Tracheal epithelial cell (primary cell): ENCODE results near the gene SLC26A4. TPM values are rescaled to one million over a fixed set of nuclear protein-coding genes. Genes with fewer than 3 reads are reported as not detected.

Experiments
- total RNA-seq: library from RNA; depleted of rRNA; stranded (reverse); fragments of >200 nt; gene quantifications from 2 replicates; pipeline ENCODE4 v1.2.1, GENCODE V29; 2014

Gene SLC26A4
- 0.72 and 1.3 TPM in 2 replicates for total RNA-seq

GRCh38 chr7:107660381-107661080 lies at the start of gene SLC26A4:
Gene SLC26A4, plus strand, starts transcription at chr7:107660828. Its CDS starts 814 bp downstream, at chr7:107661642.

GRCh38 chr7:107743567-107744344 lies 83.1 kb downstream of the SLC26A4 start, which contains the start of gene CBLL1:
Gene CBLL1, plus strand, starts transcription at chr7:107744142. Its CDS starts 22 bp downstream, at chr7:107744164.

Other genes with a start within 250 kb of the SLC26A4 start
- not detected in 2 replicates for gene GPR22, start 190.8 kb upstream of the SLC26A4 start, total RNA-seq
- 32.3 and 37.7 TPM in 2 replicates for gene COG5, start 96.9 kb upstream of the SLC26A4 start, total RNA-seq
- gene DUS4L, start 96.9 kb upstream of the SLC26A4 start, total RNA-seq = 10.6 and 13.2 TPM in 2 replicates
- gene BCAP29, start 80.6 kb upstream of the SLC26A4 start, total RNA-seq = 22.4 and 35.9 TPM in 2 replicates
- 10.4 and 12.4 TPM in 2 replicates for gene CBLL1, start 83.3 kb downstream of the SLC26A4 start, total RNA-seq
- not detected in 2 replicates for gene SLC26A3, start 142.4 kb downstream of the SLC26A4 start, total RNA-seq
- 38.2 and 46.0 TPM in 2 replicates for gene DLD, start 230.4 kb downstream of the SLC26A4 start, total RNA-seq